Neuron (in vitro differentiated cells): ENCODE results near the gene INPP5F.
"Not testable (repeated sequence)": the region's sequence is repeated elsewhere in the genome, so short reads cannot be mapped to it uniquely, and the experiment has no call there.

Experiments
- H2AFZ ChIP-seq: one replicate; pipeline ENCODE4 v1.6.1; 2013; ENCODE audit warnings: low read depth, mild to moderate bottlenecking, inconsistent platforms, low read length, moderate library complexity
- H3K27me3 ChIP-seq: one replicate; pipeline ENCODE4 v1.6.1; 2013; ENCODE audit warnings: low read length; ENCODE audit not compliant: insufficient read depth
- H3K36me3 ChIP-seq: one replicate; pipeline ENCODE4 v1.6.1; 2013; ENCODE audit warnings: low read length; ENCODE audit not compliant: insufficient read depth
- H3K4me1 ChIP-seq: one replicate; pipeline ENCODE4 v1.6.1; 2013; ENCODE audit warnings: low read length; ENCODE audit not compliant: insufficient read depth
- H3K4me3 ChIP-seq: 2 replicates; pipeline ENCODE4 v1.5.1; 2013; ENCODE audit warnings: mild to moderate bottlenecking, low read length, moderate library complexity
- H3K9me3 ChIP-seq: one replicate; pipeline ENCODE4 v1.6.1; 2013; ENCODE audit warnings: low read length

Gene INPP5F

DNA sequence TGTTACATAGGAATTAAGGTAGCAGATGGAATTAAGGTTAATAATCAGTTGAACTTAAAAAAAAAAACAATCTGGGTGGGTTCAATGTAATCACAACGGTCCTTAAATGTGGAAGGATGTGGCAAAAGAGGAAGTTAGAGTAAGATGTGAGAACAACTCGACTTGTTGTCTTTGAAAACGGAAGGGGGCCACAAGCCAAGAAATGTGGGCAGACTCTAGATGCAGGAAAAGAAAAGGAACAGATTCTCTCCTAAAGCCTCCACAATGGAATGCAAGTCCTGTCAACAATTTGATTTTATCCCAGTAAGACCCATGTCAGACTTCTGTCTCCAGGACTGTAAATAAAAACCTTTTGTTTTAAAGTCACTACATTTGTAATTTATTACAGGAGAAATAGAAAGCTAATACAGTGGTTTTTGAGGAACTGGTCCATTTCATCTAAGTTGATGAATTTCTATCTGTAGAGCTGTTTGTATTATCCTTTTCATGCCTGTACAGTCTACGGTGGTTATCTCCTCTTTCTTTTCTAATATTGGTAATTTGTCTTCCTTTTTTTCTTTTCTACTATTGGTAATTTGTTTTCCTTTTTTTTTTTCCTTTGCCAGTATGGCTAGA, 138.2 kb downstream of the INPP5F start:
- Histone ChIP-seq H3K4me1 (no peaks in the 10 kb centered on the region), H2AFZ (no peak overlapping the region), H3K36me3 (peaks cover 8% of the 10 kb centered on the region), H3K9me3 (peaks cover 6% of the 10 kb centered on the region), H3K4me3 (no peak overlapping the region), H3K27me3 (no peaks in the 10 kb centered on the region)

DNA sequence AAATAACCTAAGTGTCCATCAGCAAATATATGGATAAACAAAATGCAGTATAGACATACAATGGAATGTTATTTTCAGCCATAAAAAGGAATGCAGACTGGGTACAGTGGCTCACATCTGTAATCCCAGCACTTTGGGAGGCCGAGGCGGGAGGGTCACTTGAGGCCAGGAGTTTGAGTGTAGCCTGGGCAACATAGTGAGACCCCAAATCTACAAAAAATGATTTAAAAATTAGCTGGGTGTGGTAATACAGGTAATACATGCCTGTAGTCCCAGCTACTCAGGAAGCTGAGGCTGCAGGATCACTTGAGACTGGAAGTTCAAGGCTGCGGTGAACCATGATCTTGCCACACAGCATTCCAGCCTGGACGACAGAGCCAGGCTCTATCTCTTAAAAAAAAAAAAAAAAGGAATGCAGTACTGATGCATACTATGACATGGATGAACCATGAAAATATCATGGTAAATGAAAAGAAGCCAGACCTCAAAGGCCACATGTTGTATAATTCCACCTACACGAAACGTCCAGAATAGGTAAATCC, 139.9 kb downstream of the INPP5F start:
- peaks cover 8% of the 10 kb centered on the region for H3K4me1 ChIP-seq
- peaks cover 6% of the 10 kb centered on the region for H3K9me3 ChIP-seq
- no peak overlapping the region for H3K4me3 ChIP-seq
- peaks cover 10% of the 10 kb centered on the region for H3K36me3 ChIP-seq
- no peak overlapping the region for H2AFZ ChIP-seq
- H3K27me3 ChIP-seq, result no peaks in the 10 kb centered on the region

GRCh38 chr10:119867317-119867716, 141.5 kb downstream of the INPP5F start:
- no peak overlapping the region for H2AFZ ChIP-seq
- H3K9me3 ChIP-seq, result peaks cover 6% of the 10 kb centered on the region
- H3K36me3 ChIP-seq, result peaks cover 10% of the 10 kb centered on the region
- no peaks in the 10 kb centered on the region for H3K27me3 ChIP-seq
- H3K4me3 ChIP-seq, result no peak overlapping the region
- H3K4me1 ChIP-seq, result peaks cover 17% of the 10 kb centered on the region

- H3K36me3 ChIP-seq, H3K27me3 ChIP-seq, H3K4me3 ChIP-seq, H3K9me3 ChIP-seq, H2AFZ ChIP-seq: not testable (repeated sequence)
- H3K4me1 ChIP-seq, result peaks cover 22% of the 10 kb centered on the region
Measured at GRCh38 chr10:119869398-119869797, 143.5 kb downstream of the INPP5F start.

GRCh38 chr10:119871881-119872609, 146.2 kb downstream of the INPP5F start:
- H2AFZ ChIP-seq, result no peak overlapping the region
- H3K4me3 ChIP-seq, result peak overlapping the region; percentile 60
- H3K9me3 ChIP-seq, result no peaks in the 10 kb centered on the region
- peaks cover 3% of the 10 kb centered on the region for H3K36me3 ChIP-seq
- peaks cover 22% of the 10 kb centered on the region for H3K4me1 ChIP-seq
- H3K27me3 ChIP-seq, result no peaks in the 10 kb centered on the region

DNA sequence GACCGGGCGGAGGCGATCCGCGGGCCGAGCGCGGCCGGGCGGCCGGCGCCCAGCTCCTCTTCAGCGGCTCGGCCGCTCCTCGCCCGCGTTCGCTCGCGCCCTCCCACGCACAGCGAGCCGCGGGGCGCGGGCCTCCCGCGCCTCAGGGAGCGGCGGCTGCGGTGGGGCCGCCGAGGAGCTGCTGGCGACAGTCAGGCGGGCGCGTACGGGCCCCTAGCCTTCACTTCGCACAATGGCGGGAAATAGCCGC, 146.7 kb downstream of the INPP5F start, which contains the start of gene MCMBP:
Gene MCMBP (minus strand): TSS at position 234 of the 250 bp plus-strand sequence. CDS start 259 bp downstream, outside the sequence.
- no peaks in the 10 kb centered on the region for H3K9me3 ChIP-seq
- no peaks in the 10 kb centered on the region for H3K27me3 ChIP-seq
- H3K4me3 ChIP-seq, result peak within 1 kb of the TSS; percentile 60
- H3K4me1 ChIP-seq, result peaks cover 22% of the 10 kb centered on the region
- peaks cover 3% of the 10 kb centered on the region for H3K36me3 ChIP-seq
- H2AFZ ChIP-seq, result peak within 1 kb of the TSS; percentile 75

- peaks cover 3% of the 10 kb centered on the region for H3K36me3 ChIP-seq
- H2AFZ ChIP-seq, result peak overlapping the region; percentile 75
- no peaks in the 10 kb centered on the region for H3K27me3 ChIP-seq
- H3K9me3 ChIP-seq, result no peaks in the 10 kb centered on the region
- peaks cover 22% of the 10 kb centered on the region for H3K4me1 ChIP-seq
- H3K4me3 ChIP-seq, result peak overlapping the region; percentile 60
Measured at GRCh38 chr10:119872860-119873681, 147.2 kb downstream of the INPP5F start.

DNA sequence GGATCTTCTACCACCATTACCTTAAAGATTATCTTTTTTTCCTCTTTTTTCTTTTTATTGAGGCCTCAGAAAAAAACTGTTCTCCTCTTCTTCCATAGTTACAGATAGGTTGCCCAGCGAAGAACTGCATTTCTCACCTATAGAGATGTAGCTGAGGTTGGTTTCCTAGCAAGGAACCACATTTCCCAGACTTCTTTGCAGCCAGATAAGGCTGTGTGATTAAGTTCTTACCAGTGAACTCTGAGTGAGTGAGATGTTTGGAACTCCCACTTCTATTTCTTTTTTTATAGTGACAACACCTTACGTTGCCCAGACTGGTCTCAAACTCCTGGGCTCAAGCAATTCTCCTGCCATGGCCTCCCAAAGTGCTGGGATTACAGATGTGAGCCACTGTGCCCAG, 152.7 kb downstream of the INPP5F start:
- Histone ChIP-seq H3K27me3 (no peaks in the 10 kb centered on the region), H3K9me3 (no peaks in the 10 kb centered on the region), H3K36me3 (no peaks in the 10 kb centered on the region), H3K4me1 (no peaks in the 10 kb centered on the region), H2AFZ (no peak overlapping the region), H3K4me3 (no peak overlapping the region)
